HG02973 (cell line): ENCODE results near the gene RTL1.

ENCODE experiments used
- ATAC-seq: cut with Tn5 transposase; IDR thresholded peaks from one replicate; pipeline ENCODE4 v1.9.1; 2021; ENCODE audit warnings: moderate library complexity; ENCODE audit not compliant: unreplicated experiment

RTL1 gene

GRCh38 chr14:100882991-100883788 lies 20.3 kb downstream of the RTL1 start:
- ATAC-seq, result no peak

GRCh38 chr14:100882026-100882967 lies 21.2 kb downstream of the RTL1 start:
- no peak for ATAC-seq

GRCh38 chr14:100881211-100882025 lies 22.1 kb downstream of the RTL1 start:
- no peak for ATAC-seq

GRCh38 chr14:100880271-100881101 lies 23.0 kb downstream of the RTL1 start:
- no peak for ATAC-seq

GRCh38 chr14:100879782-100880181 lies 23.7 kb downstream of the RTL1 start:
- no peak for ATAC-seq

GRCh38 chr14:100879194-100879593 lies 24.3 kb downstream of the RTL1 start:
- ATAC-seq, result no peak

- ATAC-seq, result no peak
Observed at GRCh38 chr14:100878271-100879146, 25.0 kb downstream of the RTL1 start.

- no peak for ATAC-seq
Observed at GRCh38 chr14:100875861-100876590, 27.5 kb downstream of the RTL1 start.

- no peak for ATAC-seq
Observed at GRCh38 chr14:100875126-100875525, 28.4 kb downstream of the RTL1 start.

GRCh38 chr14:100874411-100875091 lies 29.0 kb downstream of the RTL1 start:
- ATAC-seq, result no peak

GRCh38 chr14:100874051-100874410 lies 29.5 kb downstream of the RTL1 start:
- no peak for ATAC-seq

GRCh38 chr14:100873096-100873482 lies 30.4 kb downstream of the RTL1 start:
- ATAC-seq, result no peak

- ATAC-seq, result no peak
Observed at GRCh38 chr14:100872259-100873095, 31.0 kb downstream of the RTL1 start.

GRCh38 chr14:100871234-100872186 lies 32.0 kb downstream of the RTL1 start:
- ATAC-seq, result no peak

GRCh38 chr14:100868621-100869370 lies 34.7 kb downstream of the RTL1 start:
- no peak for ATAC-seq
